ENCODE measurements around the gene PAPPA.

PAPPA gene

GRCh38 chr9:116189683-116190082 lies 36.1 kb downstream of the PAPPA start:
- Histone ChIP-seq H3K4me3 (ENCODE audit: low read depth, low read length) (no peak overlapping the region), H3K27me3 (replicated peaks) (no peaks in the 10 kb centered on the region), H3K27ac (peak overlapping the region; percentile 81), H3K36me3 (replicated peaks) (peaks cover 73% of the 10 kb centered on the region)
- in situ Hi-C loops (cut with HindIII; ENCODE audit: low pct_ligation_motif_present, low sequenced_read_pairs): no loop called here
- DNase-seq: no peak
- TF ChIP-seq, protein P1, sequence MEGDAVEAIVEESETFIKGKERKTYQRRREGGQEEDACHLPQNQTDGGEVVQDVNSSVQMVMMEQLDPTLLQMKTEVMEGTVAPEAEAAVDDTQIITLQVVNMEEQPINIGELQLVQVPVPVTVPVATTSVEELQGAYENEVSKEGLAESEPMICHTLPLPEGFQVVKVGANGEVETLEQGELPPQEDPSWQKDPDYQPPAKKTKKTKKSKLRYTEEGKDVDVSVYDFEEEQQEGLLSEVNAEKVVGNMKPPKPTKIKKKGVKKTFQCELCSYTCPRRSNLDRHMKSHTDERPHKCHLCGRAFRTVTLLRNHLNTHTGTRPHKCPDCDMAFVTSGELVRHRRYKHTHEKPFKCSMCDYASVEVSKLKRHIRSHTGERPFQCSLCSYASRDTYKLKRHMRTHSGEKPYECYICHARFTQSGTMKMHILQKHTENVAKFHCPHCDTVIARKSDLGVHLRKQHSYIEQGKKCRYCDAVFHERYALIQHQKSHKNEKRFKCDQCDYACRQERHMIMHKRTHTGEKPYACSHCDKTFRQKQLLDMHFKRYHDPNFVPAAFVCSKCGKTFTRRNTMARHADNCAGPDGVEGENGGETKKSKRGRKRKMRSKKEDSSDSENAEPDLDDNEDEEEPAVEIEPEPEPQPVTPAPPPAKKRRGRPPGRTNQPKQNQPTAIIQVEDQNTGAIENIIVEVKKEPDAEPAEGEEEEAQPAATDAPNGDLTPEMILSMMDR (IDR thresholded peaks at IDR 0.05; ENCODE audit: low read depth, low read length, missing control alignments): no peak

- in situ Hi-C loops (cut with HindIII; ENCODE audit: low pct_ligation_motif_present, low sequenced_read_pairs): no loop called here
- H3K27ac ChIP-seq: peak overlapping the region; percentile 81
- peaks cover 65% of the 10 kb centered on the region for H3K36me3 ChIP-seq (replicated peaks)
- no peak overlapping the region for H3K4me3 ChIP-seq (ENCODE audit: low read depth, low read length)
- TF ChIP-seq, protein P1 (IDR thresholded peaks at IDR 0.05; ENCODE audit: low read depth, low read length, missing control alignments): no peak
- H3K27me3 ChIP-seq (replicated peaks): no peaks in the 10 kb centered on the region
- DNase-seq: peak; percentile 87
These were observed 37.2 kb downstream of the PAPPA start for GRCh38 chr9:116190637-116191396.

DNA sequence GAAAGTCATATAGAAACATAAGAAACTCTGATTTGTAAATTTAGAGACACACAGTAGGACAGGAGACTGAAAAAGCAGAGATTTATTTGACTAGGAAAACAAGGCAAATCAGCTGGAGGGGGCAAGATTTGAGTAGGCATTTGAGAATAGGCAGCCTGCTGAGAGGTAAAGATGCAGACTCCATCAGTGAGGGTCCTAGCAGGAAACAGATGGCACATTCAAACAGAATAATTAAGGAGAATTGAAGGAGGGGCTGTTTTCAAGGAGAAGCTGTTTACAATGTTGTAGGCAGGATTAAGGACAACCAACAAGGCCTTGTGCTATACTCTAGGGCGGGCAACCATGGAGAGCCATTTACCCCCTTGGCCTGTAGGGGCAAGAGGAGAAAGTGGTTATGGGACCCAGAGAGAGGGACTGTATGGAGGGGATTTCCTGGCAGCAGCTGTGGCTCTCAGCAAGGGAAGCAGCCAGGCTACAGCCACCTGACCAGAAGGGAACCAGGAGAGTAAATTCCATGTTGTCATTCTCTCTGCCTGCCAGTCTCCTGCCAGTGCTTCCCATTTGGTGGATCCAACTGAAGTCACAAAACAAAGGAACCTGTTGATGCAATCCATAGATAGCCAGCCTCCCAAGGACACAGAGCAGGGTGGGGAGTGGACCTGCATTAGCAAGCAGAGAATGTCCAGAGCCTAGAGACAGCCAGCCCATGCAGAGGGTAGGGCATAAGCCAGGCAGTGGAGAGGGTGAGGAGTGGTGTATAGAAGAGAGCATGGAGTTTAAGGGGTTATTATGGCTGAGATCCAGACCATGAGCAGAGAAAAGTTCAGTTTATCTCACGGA lies 38.2 kb downstream of the PAPPA start:
- Histone ChIP-seq H3K4me3 (ENCODE audit: low read depth, low read length) (no peak overlapping the region), H3K36me3 (replicated peaks) (peaks cover 68% of the 10 kb centered on the region), H3K27ac (peak overlapping the region; percentile 51), H3K27me3 (replicated peaks) (no peaks in the 10 kb centered on the region)
- TF ChIP-seq, protein P1 (IDR thresholded peaks at IDR 0.05; ENCODE audit: low read depth, low read length, missing control alignments): peak; percentile 24
- in situ Hi-C loops (cut with HindIII; ENCODE audit: low pct_ligation_motif_present, low sequenced_read_pairs): no loop called here
- DNase-seq: no peak

GRCh38 chr9:116193636-116194035 lies 40.0 kb downstream of the PAPPA start:
- no peaks in the 10 kb centered on the region for H3K27me3 ChIP-seq (replicated peaks)
- in situ Hi-C loops (cut with HindIII; ENCODE audit: low pct_ligation_motif_present, low sequenced_read_pairs): no loop called here
- TF ChIP-seq, protein P1 (IDR thresholded peaks at IDR 0.05; ENCODE audit: low read depth, low read length, missing control alignments): no peak
- peak overlapping the region; percentile 49 for H3K27ac ChIP-seq
- peak; percentile 65 for DNase-seq
- no peak overlapping the region for H3K4me3 ChIP-seq (ENCODE audit: low read depth, low read length)
- H3K36me3 ChIP-seq (replicated peaks): peaks cover 66% of the 10 kb centered on the region

GRCh38 chr9:116196806-116197205 lies 43.2 kb downstream of the PAPPA start:
- in situ Hi-C loops (cut with HindIII; ENCODE audit: low pct_ligation_motif_present, low sequenced_read_pairs): no loop called here
- TF ChIP-seq, protein P1 (IDR thresholded peaks at IDR 0.05; ENCODE audit: low read depth, low read length, missing control alignments): no peak
- no peak for DNase-seq
- H3K36me3 ChIP-seq (replicated peaks): peaks cover 59% of the 10 kb centered on the region
- no peak overlapping the region for H3K4me3 ChIP-seq (ENCODE audit: low read depth, low read length)
- no peaks in the 10 kb centered on the region for H3K27me3 ChIP-seq (replicated peaks)
- H3K27ac ChIP-seq: no peak overlapping the region

Data from brain microvascular endothelial cell (primary cell).